ENCODE measurements around the gene THRB.
"Not testable (repeated sequence)": the region's sequence is repeated elsewhere in the genome, so short reads cannot be mapped to it uniquely, and the experiment has no call there.

Gene THRB

GRCh38 chr3:24399614-24400013 lies 95.0 kb downstream of the THRB start:
- TF ChIP-seq, protein P1, sequence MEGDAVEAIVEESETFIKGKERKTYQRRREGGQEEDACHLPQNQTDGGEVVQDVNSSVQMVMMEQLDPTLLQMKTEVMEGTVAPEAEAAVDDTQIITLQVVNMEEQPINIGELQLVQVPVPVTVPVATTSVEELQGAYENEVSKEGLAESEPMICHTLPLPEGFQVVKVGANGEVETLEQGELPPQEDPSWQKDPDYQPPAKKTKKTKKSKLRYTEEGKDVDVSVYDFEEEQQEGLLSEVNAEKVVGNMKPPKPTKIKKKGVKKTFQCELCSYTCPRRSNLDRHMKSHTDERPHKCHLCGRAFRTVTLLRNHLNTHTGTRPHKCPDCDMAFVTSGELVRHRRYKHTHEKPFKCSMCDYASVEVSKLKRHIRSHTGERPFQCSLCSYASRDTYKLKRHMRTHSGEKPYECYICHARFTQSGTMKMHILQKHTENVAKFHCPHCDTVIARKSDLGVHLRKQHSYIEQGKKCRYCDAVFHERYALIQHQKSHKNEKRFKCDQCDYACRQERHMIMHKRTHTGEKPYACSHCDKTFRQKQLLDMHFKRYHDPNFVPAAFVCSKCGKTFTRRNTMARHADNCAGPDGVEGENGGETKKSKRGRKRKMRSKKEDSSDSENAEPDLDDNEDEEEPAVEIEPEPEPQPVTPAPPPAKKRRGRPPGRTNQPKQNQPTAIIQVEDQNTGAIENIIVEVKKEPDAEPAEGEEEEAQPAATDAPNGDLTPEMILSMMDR (IDR thresholded peaks at IDR 0.05), result no peak
- DNase-seq (ENCODE audit: low spot score), result no peak
- Histone ChIP-seq H3K27ac (peak overlapping the region in 1 of 2 donors; percentile 12), H3K4me3 (no peak overlapping the region)

DNA sequence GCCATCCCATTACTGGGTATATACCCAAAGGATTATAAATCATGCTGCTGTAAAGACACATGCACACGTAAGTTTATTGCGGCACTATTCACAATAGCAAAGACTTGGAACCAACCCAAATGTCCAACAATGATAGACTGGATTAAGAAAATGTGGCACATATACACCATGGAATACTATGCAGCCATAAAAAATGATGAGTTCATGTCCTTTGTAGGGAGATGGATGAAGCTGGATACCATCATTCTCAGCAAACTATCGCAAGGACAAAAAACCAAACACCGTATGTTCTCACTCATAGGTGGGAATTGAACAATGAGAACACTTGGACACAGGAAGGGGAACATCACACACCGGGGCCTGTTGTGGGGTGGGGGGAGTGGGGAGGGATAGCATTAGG lies 95.9 kb downstream of the THRB start:
- H3K4me3 ChIP-seq; DNase-seq (ENCODE audit: low spot score); H3K27ac ChIP-seq: not testable (repeated sequence)

DNA sequence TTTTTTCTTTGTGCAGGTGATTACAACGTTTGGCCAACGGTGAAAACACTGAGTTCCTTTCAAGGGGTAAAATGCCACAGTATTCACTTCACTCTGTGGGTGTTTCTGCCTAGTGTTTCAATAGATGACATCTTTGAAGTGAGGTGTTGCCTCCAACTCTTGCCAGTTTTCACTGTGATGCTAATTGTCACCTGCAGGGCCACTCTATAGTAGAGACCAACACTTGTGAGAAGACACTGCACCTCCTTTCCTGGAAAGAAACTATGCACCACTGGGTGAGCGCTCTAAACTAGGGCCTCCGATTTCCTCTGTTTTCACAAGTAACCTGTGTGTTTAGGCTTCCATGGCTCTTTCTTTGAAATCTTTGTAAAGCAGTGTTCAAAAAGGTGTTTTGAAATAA lies 98.3 kb downstream of the THRB start:
- no peak overlapping the region for H3K4me3 ChIP-seq
- TF ChIP-seq, protein P1 (IDR thresholded peaks at IDR 0.05), result no peak
- H3K27ac ChIP-seq, result no peak overlapping the region
- DNase-seq (ENCODE audit: low spot score), result no peak

- H3K4me3 ChIP-seq, result no peak overlapping the region
- TF ChIP-seq, protein P1 (IDR thresholded peaks at IDR 0.05), result no peak
- no peak overlapping the region for H3K27ac ChIP-seq
- DNase-seq (ENCODE audit: low spot score), result no peak
Measured at GRCh38 chr3:24394754-24395153, 99.9 kb downstream of the THRB start.

DNA sequence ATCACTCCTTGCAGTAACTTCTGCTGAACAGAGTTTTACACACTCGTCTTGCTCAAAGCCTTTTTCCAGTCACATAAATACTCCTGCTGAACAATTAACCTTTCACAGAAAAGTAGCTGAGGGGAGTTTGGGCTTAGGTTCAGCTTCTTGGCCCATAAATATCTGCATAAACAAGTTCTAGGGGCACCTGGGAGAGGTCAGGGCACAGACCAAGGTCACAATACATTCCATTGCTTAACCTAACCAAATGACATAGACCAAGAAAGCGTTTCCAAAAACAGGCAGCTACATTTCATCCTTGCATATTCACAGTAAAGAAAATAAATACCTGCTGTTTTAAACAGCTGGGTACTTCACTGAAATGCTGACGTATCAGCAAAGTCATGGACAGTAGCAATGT lies 101.3 kb downstream of the THRB start:
- no peak for DNase-seq (ENCODE audit: low spot score)
- Histone ChIP-seq H3K4me3 (no peak overlapping the region), H3K27ac (no peak overlapping the region)
- TF ChIP-seq, protein P1 (IDR thresholded peaks at IDR 0.05), result no peak

GRCh38 chr3:24390169-24391130 lies 104.2 kb downstream of the THRB start:
- H3K4me3 ChIP-seq, result no peak overlapping the region
- H3K27ac ChIP-seq, result peak overlapping the region; percentile 44 to 52
- TF ChIP-seq, protein P1 (IDR thresholded peaks at IDR 0.05), result no peak
- no peak for DNase-seq (ENCODE audit: low spot score)

DNA sequence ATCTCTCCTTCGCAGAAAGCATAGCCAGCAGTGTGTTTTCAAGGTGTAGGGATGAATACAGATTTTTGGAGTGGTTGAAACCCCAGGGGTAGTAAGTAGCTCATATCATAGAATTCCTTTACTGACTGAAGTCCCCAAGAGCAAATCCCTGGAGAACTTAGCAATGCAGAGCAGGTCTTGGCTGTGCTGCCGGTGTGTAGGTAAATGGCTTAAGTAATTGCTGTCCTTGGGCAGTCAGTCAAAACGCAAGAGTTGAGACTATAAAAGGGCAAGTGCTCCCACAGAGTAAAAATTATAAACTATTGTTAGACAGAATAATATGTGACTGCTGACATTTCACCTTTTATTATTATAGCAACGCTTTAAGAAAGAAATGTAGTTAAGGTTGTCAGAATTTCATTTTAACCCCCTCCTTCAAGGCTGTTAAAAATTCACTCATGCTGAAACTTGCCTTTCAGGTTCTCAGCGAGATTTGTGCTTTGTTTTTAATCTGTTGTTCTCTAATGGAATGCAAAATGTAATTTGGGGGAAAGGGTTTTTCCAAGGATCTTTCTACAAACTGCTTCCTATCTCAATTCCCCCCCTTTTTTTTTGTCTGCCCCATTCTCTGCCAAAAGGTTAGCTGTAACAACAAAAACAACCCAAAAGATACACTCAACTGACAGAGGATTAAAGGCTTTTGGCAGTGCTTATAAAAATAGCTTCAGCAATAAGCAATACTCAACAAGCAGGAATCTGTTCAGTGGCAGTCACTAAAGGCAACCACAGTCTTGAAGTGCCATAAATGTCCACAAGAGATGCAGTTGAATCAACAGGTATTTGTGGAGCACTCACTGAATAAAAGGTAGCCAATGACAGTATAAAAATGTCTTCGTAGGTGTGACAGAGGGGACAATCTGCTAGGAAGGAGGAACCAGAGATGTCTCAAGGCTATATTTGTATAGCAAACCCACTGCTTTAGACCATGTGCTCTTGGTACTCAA lies 105.3 kb downstream of the THRB start:
- no peak for DNase-seq (ENCODE audit: low spot score)
- peak overlapping the region; percentile 8 for H3K4me3 ChIP-seq
- TF ChIP-seq, protein P1 (IDR thresholded peaks at IDR 0.05), result no peak
- peak overlapping the region; percentile 44 to 52 for H3K27ac ChIP-seq

All from coronary artery (tissue), 2 donors.